HEK293T (cell line): ENCODE results near the gene NFYC.

Source experiments
- CTCF ChIA-PET: fragments of 350-600 bp; formaldehyde crosslinking; extraction: SDS; loops from one replicate; lab custom pipeline; 2021; ENCODE audit warnings: antibody characterized with exemption, inconsistent platforms; lab: Yijun Ruan, JAX
- POLR2A ChIA-PET: fragments of 350-600 bp; formaldehyde crosslinking; extraction: SDS; loops from one replicate; lab custom pipeline; 2020; ENCODE audit warnings: antibody characterized with exemption, inconsistent platforms; lab: Yijun Ruan, JAX
- DNase-seq: peaks from one replicate; pipeline ENCODE4 v3.0.0; 2012; ENCODE audit warnings: mixed read lengths; ENCODE audit errors: extremely low spot score
- ARNT ChIP-seq: fragments of 450-650 bp; IDR thresholded peaks from 2 replicates; pipeline ENCODE4 v1.6.1; 2017; ENCODE audit warnings: mild to moderate bottlenecking
- BHLHE40 ChIP-seq: fragments of 450-650 bp; IDR thresholded peaks from 2 replicates; pipeline ENCODE4 v1.6.1; 2016; ENCODE audit warnings: mild to moderate bottlenecking, moderate library complexity, borderline replicate concordance
- CTBP1 ChIP-seq: fragments of 450-650 bp; IDR thresholded peaks from 2 replicates; pipeline ENCODE4 v1.6.1; 2016; ENCODE audit warnings: borderline replicate concordance
- ELF4 ChIP-seq: fragments of 450-650 bp; IDR thresholded peaks from 2 replicates; pipeline ENCODE4 v1.6.1; 2017; ENCODE audit warnings: antibody characterized with exemption
- FOXA1 ChIP-seq: fragments of 450-650 bp; IDR thresholded peaks from 2 replicates; pipeline ENCODE4 v1.6.1; 2016; ENCODE audit warnings: mild to moderate bottlenecking
- FOXK2 ChIP-seq: fragments of 450-650 bp; IDR thresholded peaks from 2 replicates; pipeline ENCODE4 v1.6.1; 2016; ENCODE audit warnings: mild to moderate bottlenecking
- FOXM1 ChIP-seq: fragments of 450-650 bp; IDR thresholded peaks from 2 replicates; pipeline ENCODE4 v1.6.1; 2017; ENCODE audit warnings: mild to moderate bottlenecking, borderline replicate concordance
- HDGF ChIP-seq: fragments of 450-650 bp; IDR thresholded peaks from 2 replicates; pipeline ENCODE4 v1.6.1; 2017; ENCODE audit warnings: antibody characterized with exemption, borderline replicate concordance
- L3MBTL2 ChIP-seq: fragments of 450-650 bp; conservative IDR thresholded peaks from 2 replicates; pipeline ENCODE4 v1.6.1; 2016; ENCODE audit warnings: mild to moderate bottlenecking
- LEF1 ChIP-seq: fragments of 450-650 bp; IDR thresholded peaks from 2 replicates; pipeline ENCODE4 v1.6.1; 2017; ENCODE audit warnings: mild to moderate bottlenecking, borderline replicate concordance
- NFRKB ChIP-seq: fragments of 450-650 bp; IDR thresholded peaks from 2 replicates; pipeline ENCODE4 v1.6.1; 2016; ENCODE audit warnings: mild to moderate bottlenecking, moderate library complexity
- SP1 ChIP-seq: fragments of 450-650 bp; IDR thresholded peaks from 2 replicates; pipeline ENCODE4 v1.6.1; 2017
- SUZ12 ChIP-seq: fragments of 450-650 bp; IDR thresholded peaks from 2 replicates; pipeline ENCODE4 v1.6.1; 2016; ENCODE audit warnings: mild to moderate bottlenecking
- TARDBP ChIP-seq: fragments of 450-650 bp; IDR thresholded peaks from 2 replicates; pipeline ENCODE4 v1.6.1; 2016
- ZNF384 ChIP-seq: fragments of 450-650 bp; IDR thresholded peaks from 2 replicates; pipeline ENCODE4 v1.6.1; 2016
- TF ChIP-seq, protein P1 (sequence below): fragments of 450-650 bp; IDR thresholded peaks from 2 replicates; pipeline ENCODE4 v1.6.1; 2016

The NFYC gene

DNA sequence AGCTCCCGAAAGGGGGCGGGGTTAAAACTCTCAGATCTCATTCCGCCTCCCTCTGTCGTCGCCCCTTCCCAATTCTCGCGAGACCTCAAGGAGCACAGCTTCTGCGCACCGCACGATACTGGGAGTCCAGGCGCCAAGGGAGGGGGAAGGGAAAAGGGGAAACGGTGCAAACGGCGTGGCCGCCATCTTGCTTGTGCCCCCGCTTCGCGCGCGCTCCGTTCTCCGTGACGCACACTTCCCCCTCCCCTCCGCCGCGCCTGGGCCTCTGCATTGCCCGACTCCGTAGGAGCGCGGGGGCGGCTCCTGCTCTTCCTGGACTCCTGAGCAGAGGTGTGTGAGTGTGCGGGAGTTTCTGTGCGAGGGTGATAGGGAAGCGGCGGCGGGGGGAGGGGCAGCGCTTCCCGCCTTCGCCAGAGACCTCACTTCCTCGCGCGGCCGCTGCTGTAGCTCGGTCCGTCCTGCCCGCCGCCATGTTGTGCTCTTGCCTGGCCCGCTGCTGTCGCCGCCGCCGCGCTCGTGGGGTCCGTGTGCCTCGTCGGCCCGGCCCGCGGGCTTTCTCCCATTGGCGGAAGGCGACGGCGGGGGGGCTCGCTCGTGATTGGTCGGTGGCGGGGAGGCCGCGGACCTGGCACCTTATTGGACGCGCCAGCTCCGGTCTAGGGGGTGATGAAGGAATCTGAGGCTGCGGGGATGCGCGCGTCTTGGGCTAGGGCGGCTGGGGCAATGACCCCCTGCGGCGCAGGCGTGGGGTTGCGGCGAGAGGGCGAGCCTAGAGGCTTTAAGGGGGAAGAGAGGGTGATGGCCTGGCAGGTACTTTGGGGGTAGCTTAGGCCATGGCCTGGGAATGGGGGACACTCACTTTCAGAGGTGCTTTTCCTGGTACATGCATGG lies at the start of gene NFYC:
NFYC (plus strand) TSS at position 167 of the 891 bp plus-strand sequence. CDS start 47,140 bp downstream, outside the sequence.
- TF ChIP-seq NFRKB (peak; percentile 98), BHLHE40 (no peak), HDGF (no peak), SP1 (peak; percentile 51; the same call in 1 of the 2 replicates), ELF4 (peak; percentile 71), LEF1 (peak; percentile 67; the same call in 1 of the 2 replicates), SUZ12 (no peak), FOXK2 (no peak), ARNT (0 out of 2 replicates have a peak, but pooled peaks have one; percentile 23), FOXA1 (no peak), FOXM1 (no peak), ZNF384 (no peak), L3MBTL2 (peak; percentile 96)
- DNase-seq: peak; percentile 96
- POLR2A ChIA-PET: interaction anchor here (0.6 to 4.5 kb wide), 49 partner anchors 10 to 288 kb away, joined by 3 to 83 read pairs (median 4); partner anchors contain the start of genes CTPS1, RIMS3 and ZFP69B
- CTCF ChIA-PET: interaction anchor here (0.6 to 2.1 kb wide), 5 partner anchors 13 to 65 kb away, joined by 3 to 12 read pairs (median 3); no protein-coding TSS in a partner anchor

DNA sequence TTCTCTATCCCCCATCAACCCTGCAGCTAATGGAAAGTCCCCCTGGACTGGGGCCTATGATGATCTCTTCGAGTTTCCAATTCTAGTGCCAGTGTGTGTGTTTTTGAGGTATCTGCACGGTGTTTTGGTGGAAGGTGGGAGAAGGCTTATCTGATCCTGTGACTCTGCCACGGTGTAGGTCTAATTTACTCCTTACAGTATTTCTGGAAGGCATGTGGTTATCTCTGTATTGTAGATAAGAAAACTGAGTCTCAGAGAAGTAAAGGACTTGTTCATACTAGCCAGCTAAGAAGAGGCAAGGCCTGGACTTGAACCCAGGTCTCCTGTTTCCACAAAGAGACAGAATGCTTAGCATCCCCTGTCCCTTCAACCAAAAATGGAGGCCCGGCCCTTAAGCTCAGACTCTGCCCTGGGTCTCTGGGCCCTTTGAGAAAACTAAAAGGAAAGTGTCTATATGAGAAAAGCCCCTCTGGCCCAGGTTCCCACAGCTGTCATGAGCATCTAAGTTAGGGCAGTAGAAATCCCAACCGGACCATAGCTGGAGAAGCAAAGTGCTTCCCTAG lies 46.3 kb upstream of the NFYC start:
- TF ChIP-seq ELF4 (no peak), BHLHE40 (no peak), LEF1 (no peak), TARDBP (no peak), FOXA1 (no peak), ZNF384 (no peak), FOXK2 (no peak)
- no peak for DNase-seq
- CTCF ChIA-PET: no interaction called here
- POLR2A ChIA-PET: interaction anchor here (0.9 kb wide), 1 partner anchor 46 kb away, joined by 5 read pairs; the partner anchor contains the start of gene NFYC

GRCh38 chr1:40646315-40646714 lies 45.2 kb upstream of the NFYC start:
- no peak for DNase-seq
- no peak for TF ChIP-seq BHLHE40
- TF ChIP-seq ARNT: no peak
- TF ChIP-seq L3MBTL2: no peak
- no peak for TF ChIP-seq HDGF
- no peak for TF ChIP-seq CTBP1
- no peak for TF ChIP-seq FOXM1
- no peak for TF ChIP-seq SP1
- no peak for TF ChIP-seq TARDBP
- TF ChIP-seq, protein P1, sequence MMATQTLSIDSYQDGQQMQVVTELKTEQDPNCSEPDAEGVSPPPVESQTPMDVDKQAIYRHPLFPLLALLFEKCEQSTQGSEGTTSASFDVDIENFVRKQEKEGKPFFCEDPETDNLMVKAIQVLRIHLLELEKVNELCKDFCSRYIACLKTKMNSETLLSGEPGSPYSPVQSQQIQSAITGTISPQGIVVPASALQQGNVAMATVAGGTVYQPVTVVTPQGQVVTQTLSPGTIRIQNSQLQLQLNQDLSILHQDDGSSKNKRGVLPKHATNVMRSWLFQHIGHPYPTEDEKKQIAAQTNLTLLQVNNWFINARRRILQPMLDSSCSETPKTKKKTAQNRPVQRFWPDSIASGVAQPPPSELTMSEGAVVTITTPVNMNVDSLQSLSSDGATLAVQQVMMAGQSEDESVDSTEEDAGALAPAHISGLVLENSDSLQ: no peak
- no peak for TF ChIP-seq ELF4
- ChIA-PET POLR2A (interaction anchor here (1.8 kb wide), 1 partner anchor 45 kb away, joined by 5 read pairs; the partner anchor contains the start of gene NFYC), CTCF (no interaction called here)

GRCh38 chr1:40648200-40648599 lies 43.3 kb upstream of the NFYC start:
- POLR2A ChIA-PET: no interaction called here
- DNase-seq: no peak
- TF ChIP-seq, protein P1: no peak
- no peak for TF ChIP-seq BHLHE40
- TF ChIP-seq HDGF: no peak
- TF ChIP-seq SP1: no peak
- no peak for TF ChIP-seq CTBP1
- no peak for TF ChIP-seq L3MBTL2
- no peak for TF ChIP-seq ELF4
- no peak for TF ChIP-seq ARNT
- no peak for TF ChIP-seq SUZ12
- no peak for TF ChIP-seq ZNF384
- no peak for TF ChIP-seq NFRKB
- TF ChIP-seq FOXM1: no peak
- TF ChIP-seq FOXK2: no peak
- TF ChIP-seq TARDBP: no peak
- no peak for TF ChIP-seq LEF1
- no peak for TF ChIP-seq FOXA1
- CTCF ChIA-PET: no interaction called here

DNA sequence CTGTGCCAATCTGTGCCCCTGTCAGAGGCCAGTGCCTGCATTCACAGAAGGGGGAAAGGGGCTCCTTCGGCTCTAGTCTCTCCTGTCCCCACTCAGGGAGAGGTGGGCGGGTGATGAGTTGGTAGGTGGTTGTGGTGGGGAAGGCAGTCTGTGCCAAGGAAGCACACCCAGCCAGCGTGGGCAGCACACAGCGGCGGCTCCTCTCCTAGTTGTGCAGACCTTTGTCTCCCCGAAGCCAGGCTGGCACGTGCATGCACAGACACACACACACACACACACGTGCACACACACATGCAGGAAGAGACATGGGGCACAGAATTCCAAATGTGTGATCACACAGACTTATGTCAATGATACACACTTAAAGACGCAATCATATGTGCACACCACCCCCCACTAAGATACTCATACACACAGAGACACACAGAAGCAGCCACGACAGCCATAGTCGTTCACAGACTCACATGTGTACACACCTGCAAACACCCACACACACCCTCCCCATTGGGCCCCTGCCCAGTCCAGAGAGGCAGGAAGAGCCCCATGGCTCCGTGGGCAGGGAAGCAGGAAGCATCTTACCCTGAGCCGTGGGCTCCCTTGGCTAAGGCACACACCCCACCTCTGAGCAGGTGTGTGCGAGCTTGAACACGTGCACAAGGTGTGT lies 42.4 kb upstream of the NFYC start:
- TF ChIP-seq ELF4: no peak
- TF ChIP-seq SUZ12: no peak
- TF ChIP-seq, protein P1: no peak
- TF ChIP-seq L3MBTL2: no peak
- TF ChIP-seq HDGF: no peak
- TF ChIP-seq BHLHE40: no peak
- TF ChIP-seq FOXM1: no peak
- no peak for TF ChIP-seq CTBP1
- no peak for TF ChIP-seq NFRKB
- TF ChIP-seq SP1: no peak
- TF ChIP-seq TARDBP: no peak
- no peak for TF ChIP-seq ZNF384
- no peak for TF ChIP-seq FOXK2
- no peak for TF ChIP-seq LEF1
- TF ChIP-seq FOXA1: no peak
- no peak for TF ChIP-seq ARNT
- DNase-seq: no peak
- CTCF ChIA-PET: interaction anchor here (0.6 kb wide), 1 partner anchor 11 kb away, joined by 3 read pairs; no protein-coding TSS in a partner anchor
- POLR2A ChIA-PET: no interaction called here
